Keratinocyte (primary cell): Measurements from ENCODE around the gene C1orf50. TPM values are rescaled to one million over a fixed set of nuclear protein-coding genes. Genes with fewer than 3 reads are reported as not detected.

Experiments
- DNase-seq: peaks from one replicate; pipeline ENCODE4 v3.0.0-alpha.2; 2011; ENCODE audit warnings: low read depth, missing footprints, low spot score
- FAIRE-seq: peaks from 2 replicates; lab custom pipeline; 2011; peaks lifted over from hg19 to GRCh38; lab: Jason Lieb, UNC
- H2AFZ ChIP-seq: 2 replicates; pipeline ENCODE4 v1.6.0; 2012; ENCODE audit warnings: low read length, control low read depth, inconsistent platforms; ENCODE audit not compliant: control insufficient read depth
- H3K27ac ChIP-seq: 2 replicates; pipeline ENCODE4 v1.5.1; 2011; ENCODE audit warnings: low read length; ENCODE audit not compliant: control insufficient read depth, insufficient read depth
- H3K27me3 ChIP-seq: 3 replicates; pipeline ENCODE4 v1.6.0; 2011; ENCODE audit warnings: low read length; ENCODE audit not compliant: control insufficient read depth, insufficient read depth; ENCODE audit errors: extremely low read depth
- H3K36me3 ChIP-seq, 2 experiments: 2 replicates in 1 of 2; 3 replicates in 1 of 2; pipeline ENCODE4 v1.5.1; 2011; ENCODE audit warnings: low read length in 2 of 2, mild to moderate bottlenecking in 1 of 2; ENCODE audit not compliant: control insufficient read depth in 2 of 2, insufficient read depth in 2 of 2; ENCODE audit errors: extremely low read depth in 1 of 2
- H3K4me1 ChIP-seq: 3 replicates; pipeline ENCODE4 v1.5.1; 2011; ENCODE audit warnings: low read length; ENCODE audit not compliant: control insufficient read depth, insufficient read depth; ENCODE audit errors: extremely low read depth
- H3K4me2 ChIP-seq: 3 replicates; pipeline ENCODE4 v1.6.0; 2011; ENCODE audit warnings: low read depth, low read length; ENCODE audit not compliant: control insufficient read depth, insufficient read depth; ENCODE audit errors: extremely low read depth
- H3K4me3 ChIP-seq, 3 experiments: fragments of 200-600 bp in 1 of 3; sonication (generic) in 1 of 3; 2 replicates in 2 of 3; 3 replicates in 1 of 3; pipeline ENCODE4 v1.5.1; 2011 to 2016; ENCODE audit warnings: low read length in 3 of 3, mild to moderate bottlenecking in 3 of 3, control low read depth in 2 of 3, inconsistent platforms in 1 of 3, low read depth in 1 of 3, mixed read lengths in 1 of 3, mixed run types in 1 of 3, moderate library complexity in 1 of 3; ENCODE audit not compliant: control insufficient read depth in 2 of 3, insufficient read depth in 2 of 3; ENCODE audit errors: extremely low read depth in 1 of 3
- H3K79me2 ChIP-seq: 2 replicates; pipeline ENCODE4 v1.6.0; 2012; ENCODE audit warnings: low read length; ENCODE audit not compliant: control insufficient read depth, insufficient read depth
- H3K9ac ChIP-seq: 3 replicates; pipeline ENCODE4 v1.6.0; 2011; ENCODE audit warnings: low read length; ENCODE audit not compliant: control insufficient read depth, insufficient read depth; ENCODE audit errors: extremely low read depth
- H3K9me1 ChIP-seq: 3 replicates; pipeline ENCODE4 v1.6.0; 2011; ENCODE audit warnings: low read length; ENCODE audit not compliant: control insufficient read depth, insufficient read depth; ENCODE audit errors: extremely low read depth
- H3K9me3 ChIP-seq: 2 replicates; pipeline ENCODE4 v1.5.1; 2012; ENCODE audit warnings: low read depth, low read length; ENCODE audit not compliant: control insufficient read depth
- H4K20me1 ChIP-seq: 3 replicates; pipeline ENCODE4 v1.6.0; 2011; ENCODE audit warnings: low read length; ENCODE audit not compliant: control insufficient read depth, insufficient read depth; ENCODE audit errors: extremely low read depth
- CTCF ChIP-seq, 3 experiments: IDR thresholded peaks in 1 of 3; conservative IDR thresholded peaks in 1 of 3; optimal IDR thresholded peaks in 1 of 3; 2 replicates in 2 of 3; 3 replicates in 1 of 3; pipeline versions ENCODE3 to v1.5.1; 2011; ENCODE audit warnings: low read length in 3 of 3, mild to moderate bottlenecking in 3 of 3, moderate library complexity in 2 of 3, control low read depth in 1 of 3, inconsistent platforms in 1 of 3; ENCODE audit not compliant: insufficient read depth in 2 of 3; ENCODE audit errors: extremely low read depth in 1 of 3
- EZH2 ChIP-seq: IDR thresholded peaks from one replicate; pipeline ENCODE4 v1.6.1; 2012; ENCODE audit warnings: inconsistent platforms, mild to moderate bottlenecking, low read length, moderate library complexity
- dilution Hi-C: fragments of 300-500 bp; cut with MboI; formaldehyde crosslinking; loops from one replicate; pipeline ENCODE4 v1.7.0; 2020; ENCODE audit warnings: low sequenced_read_pairs; ENCODE audit not compliant: extremely low pct_ligation_motif_present
- polyA plus RNA-seq, 5 experiments: library from polyadenylated mRNA; depleted of rRNA in 3 of 5; stranded (reverse) in 3 of 5; stranded (forward) in 1 of 5; unstranded in 1 of 5; fragments of >200 nt; gene quantifications; 1 replicate in 1 of 5; 2 replicates in 3 of 5; 3 replicates in 1 of 5; pipeline versions ENCODE4 v1.2.1 to v1.2.3, GENCODE V29; 2011 to 2012; ENCODE audit warnings: missing spikeins in 2 of 5, low read depth in 1 of 5, low replicate concordance in 1 of 5

Gene C1orf50
- polyA plus RNA-seq, 1 donor (not counting 4 experiments of a cell fraction or from before 2014, with no cell fraction given): 9.6 TPM

GRCh38 chr1:42793824-42794223 is 26.8 kb downstream of the C1orf50 start:
- dilution Hi-C loops: no loop called here
- H3K27ac ChIP-seq: no peak overlapping the region
- no peaks in the 10 kb centered on the region for H3K4me1 ChIP-seq
- DNase-seq: no peak
- H3K4me2 ChIP-seq: no peak overlapping the region
- H3K9me1 ChIP-seq: no peaks in the 10 kb centered on the region
- H3K9me3 ChIP-seq: no peaks in the 10 kb centered on the region
- H3K9ac ChIP-seq: no peak overlapping the region
- TF ChIP-seq CTCF (optimal IDR thresholded peaks at IDR 0.05 in 1 of 3, IDR thresholded peaks at IDR 0.05 in 1 of 3, conservative IDR thresholded peaks at IDR 0.05 in 1 of 3; ENCODE audit: extremely low read depth in 1 of 3, insufficient read depth in 2 of 3, low read length in 3 of 3): no peak
- no peak for FAIRE-seq
- H3K27me3 ChIP-seq: no peaks in the 10 kb centered on the region
- no peaks in the 10 kb centered on the region for H4K20me1 ChIP-seq
- H3K79me2 ChIP-seq: no peaks in the 10 kb centered on the region
- no peaks in the 10 kb centered on the region for H3K36me3 ChIP-seq
- H2AFZ ChIP-seq: no peak overlapping the region
- no peak overlapping the region for H3K4me3 ChIP-seq

GRCh38 chr1:42797414-42797813 is 30.4 kb downstream of the C1orf50 start:
- no peaks in the 10 kb centered on the region for H3K9me1 ChIP-seq
- H3K9me3 ChIP-seq: no peaks in the 10 kb centered on the region
- TF ChIP-seq CTCF (optimal IDR thresholded peaks at IDR 0.05 in 1 of 3, IDR thresholded peaks at IDR 0.05 in 1 of 3, conservative IDR thresholded peaks at IDR 0.05 in 1 of 3; ENCODE audit: extremely low read depth in 1 of 3, insufficient read depth in 2 of 3, low read length in 3 of 3) (no peak), EZH2 (no peak)
- FAIRE-seq (no peak), DNase-seq (no peak)
- H3K4me3 ChIP-seq: no peak overlapping the region
- H3K36me3 ChIP-seq: no peaks in the 10 kb centered on the region
- H3K79me2 ChIP-seq: no peaks in the 10 kb centered on the region
- no peak overlapping the region for H2AFZ ChIP-seq
- no peak overlapping the region for H3K9ac ChIP-seq
- H3K4me1 ChIP-seq: no peaks in the 10 kb centered on the region
- no peak overlapping the region for H3K4me2 ChIP-seq
- H3K27ac ChIP-seq: no peak overlapping the region
- dilution Hi-C loops: no loop called here
- H4K20me1 ChIP-seq: no peaks in the 10 kb centered on the region
- no peaks in the 10 kb centered on the region for H3K27me3 ChIP-seq
